Measurements from ENCODE around the gene EFL1.

The EFL1 gene

GRCh38 chr15:82139823-82140268 is 122.7 kb downstream of the EFL1 start:
- no peaks in the 10 kb centered on the region for H3K27me3 ChIP-seq (ENCODE audit: insufficient read depth, low read depth, severe bottlenecking)
- no peaks in the 10 kb centered on the region for H3K9me3 ChIP-seq (ENCODE audit: severe bottlenecking)
- H3K4me3 ChIP-seq (ENCODE audit: low read depth, low read length): no peak overlapping the region
- no peak overlapping the region for H3K27ac ChIP-seq
- no peak for DNase-seq
- peak; percentile 19; the same call in 1 of the 2 replicates for TF ChIP-seq CTCF (IDR thresholded peaks at IDR 0.05; ENCODE audit: low read depth, low read length)
- H3K36me3 ChIP-seq: peaks cover 18% of the 10 kb centered on the region

- Histone ChIP-seq H3K36me3 (peaks cover 18% of the 10 kb centered on the region), H3K27me3 (ENCODE audit: insufficient read depth, low read depth, severe bottlenecking) (no peaks in the 10 kb centered on the region), H3K4me3 (ENCODE audit: low read depth, low read length) (no peak overlapping the region), H3K27ac (no peak overlapping the region), H3K9me3 (ENCODE audit: severe bottlenecking) (no peaks in the 10 kb centered on the region)
- no peak for TF ChIP-seq CTCF (IDR thresholded peaks at IDR 0.05; ENCODE audit: low read depth, low read length)
- no peak for DNase-seq
Observed at GRCh38 chr15:82138306-82138705, 124.2 kb downstream of the EFL1 start.

GRCh38 chr15:82137261-82137660 is 125.3 kb downstream of the EFL1 start:
- Histone ChIP-seq H3K27me3 (ENCODE audit: insufficient read depth, low read depth, severe bottlenecking) (no peaks in the 10 kb centered on the region), H3K27ac (no peak overlapping the region), H3K9me3 (ENCODE audit: severe bottlenecking) (no peaks in the 10 kb centered on the region), H3K36me3 (peaks cover 18% of the 10 kb centered on the region), H3K4me3 (ENCODE audit: low read depth, low read length) (no peak overlapping the region)
- no peak for DNase-seq
- TF ChIP-seq CTCF (IDR thresholded peaks at IDR 0.05; ENCODE audit: low read depth, low read length): no peak

- Histone ChIP-seq H3K9me3 (ENCODE audit: severe bottlenecking) (no peaks in the 10 kb centered on the region), H3K36me3 (peaks cover 18% of the 10 kb centered on the region), H3K4me3 (ENCODE audit: low read depth, low read length) (no peak overlapping the region), H3K27me3 (ENCODE audit: insufficient read depth, low read depth, severe bottlenecking) (no peaks in the 10 kb centered on the region), H3K27ac (no peak overlapping the region)
- TF ChIP-seq CTCF (IDR thresholded peaks at IDR 0.05; ENCODE audit: low read depth, low read length): no peak
- DNase-seq: no peak
Observed at GRCh38 chr15:82136120-82136519, 126.4 kb downstream of the EFL1 start.

- no peak overlapping the region for H3K4me3 ChIP-seq (ENCODE audit: low read depth, low read length)
- no peak for DNase-seq
- no peak overlapping the region for H3K27ac ChIP-seq
- peaks cover 18% of the 10 kb centered on the region for H3K36me3 ChIP-seq
- no peaks in the 10 kb centered on the region for H3K9me3 ChIP-seq (ENCODE audit: severe bottlenecking)
- no peak for TF ChIP-seq CTCF (IDR thresholded peaks at IDR 0.05; ENCODE audit: low read depth, low read length)
- no peaks in the 10 kb centered on the region for H3K27me3 ChIP-seq (ENCODE audit: insufficient read depth, low read depth, severe bottlenecking)
Observed at GRCh38 chr15:82135638-82136037, 126.9 kb downstream of the EFL1 start.

GRCh38 chr15:82134461-82134860 is 128.1 kb downstream of the EFL1 start:
- no peak for TF ChIP-seq CTCF (IDR thresholded peaks at IDR 0.05; ENCODE audit: low read depth, low read length)
- H3K9me3 ChIP-seq (ENCODE audit: severe bottlenecking): no peaks in the 10 kb centered on the region
- H3K36me3 ChIP-seq: peaks cover 18% of the 10 kb centered on the region

More at GRCh38 chr15:82134461-82134860, 128.1 kb downstream of the EFL1 start:
- no peak for DNase-seq
- no peaks in the 10 kb centered on the region for H3K27me3 ChIP-seq (ENCODE audit: insufficient read depth, low read depth, severe bottlenecking)
- no peak overlapping the region for H3K27ac ChIP-seq
- H3K4me3 ChIP-seq (ENCODE audit: low read depth, low read length): no peak overlapping the region

All from WERI-Rb-1 (cell line).